Tibial nerve (tissue), 4 donors: Measurements from ENCODE around the gene CDKN1A. TPM values are rescaled to one million over a fixed set of nuclear protein-coding genes. Genes with fewer than 3 reads are reported as not detected.

Experiments used
- DNase-seq, 2 donors: peaks; one replicate each; pipeline ENCODE4 v3.0.0-alpha.2; 2019; ENCODE audit warnings: low spot score in 2 of 2
- H3K27ac ChIP-seq, 4 donors: fragments of 200-600 bp; sonication (generic) in 3 of 4; one replicate each; pipeline ENCODE4 v1.5.1; 2017 to 2019; ENCODE audit warnings: mild to moderate bottlenecking in 1 of 4
- H3K27me3 ChIP-seq, 2 donors: fragments of 200-600 bp; sonication (generic) in 1 of 2; one replicate each; pipeline versions ENCODE4 v1.5.1 to v1.6.0; 2017 to 2019
- H3K36me3 ChIP-seq, 3 donors: fragments of 200-600 bp; sonication (generic); one replicate each; pipeline ENCODE4 v1.5.1; 2018 to 2019
- H3K4me1 ChIP-seq, 4 donors: fragments of 200-600 bp; sonication (generic) in 3 of 4; one replicate each; pipeline ENCODE4 v1.5.1; 2017 to 2019
- H3K4me3 ChIP-seq, 4 donors: fragments of 200-600 bp; sonication (generic) in 3 of 4; one replicate each; pipeline ENCODE4 v1.5.1; 2017 to 2019; ENCODE audit warnings: mild to moderate bottlenecking in 1 of 4, moderate library complexity in 1 of 4
- H3K9me3 ChIP-seq, 4 donors: fragments of 200-600 bp; sonication (generic) in 3 of 4; one replicate each; pipeline ENCODE4 v1.5.1; 2017 to 2019
- CTCF ChIP-seq, 5 experiments: fragments of 200-600 bp in 3 of 5; fragments of 450-650 bp in 2 of 5; sonication (generic) in 3 of 5; IDR thresholded peaks; one replicate each; pipeline ENCODE4 v1.5.1; 2016 to 2019; ENCODE audit warnings: antibody characterized with exemption in 5 of 5, mild to moderate bottlenecking in 3 of 5, moderate library complexity in 2 of 5
- EP300 ChIP-seq, 2 donors: sonication (generic); formaldehyde crosslinking; IDR thresholded peaks; one replicate each; pipeline ENCODE4 v1.6.1; 2017; ENCODE audit warnings: antibody characterized with exemption in 2 of 2, mild to moderate bottlenecking in 1 of 2
- POLR2A ChIP-seq, 2 donors: fragments of 450-650 bp; IDR thresholded peaks; one replicate each; pipeline ENCODE4 v1.6.1; 2017; ENCODE audit warnings: antibody characterized with exemption in 2 of 2, mild to moderate bottlenecking in 2 of 2, moderate library complexity in 2 of 2
- WGBS, 2 donors: methylation state at CpG; one replicate each; pipeline ENCODE4 v1.1.5; 2018; 5-methylcytosine and 5-hydroxymethylcytosine counted together
- total RNA-seq, 4 donors: library from RNA; depleted of rRNA; stranded (reverse); fragments of >200 nt; gene quantifications; one replicate each; pipeline ENCODE4 v1.1.0, GENCODE V29; 2016

The CDKN1A gene
- 100 to 1,000 TPM; 112 to 142 (median 124) TPM for total RNA-seq

GRCh38 chr6:36678488-36679042 lies at the start of gene CDKN1A:
Gene CDKN1A, plus strand, starts transcription at chr6:36678714. Its CDS starts 5,388 bp downstream, at chr6:36684102.
- H3K27ac ChIP-seq: peak within 1 kb of the TSS; percentile 95 to 100 (median 99)
- H3K4me1 ChIP-seq: peaks cover 0 to 54% (median 42%) of the 10 kb centered on the region in 4 donors
- no peaks in the 10 kb centered on the region for H3K27me3 ChIP-seq
- no peaks in the 10 kb centered on the region for H3K9me3 ChIP-seq
- DNase-seq: peak; percentile 87
- H3K4me3 ChIP-seq: peak within 1 kb of the TSS; percentile 80 to 97 (median 86)
- peaks cover 0 to 12% (median 0%) of the 10 kb centered on the region in 3 donors for H3K36me3 ChIP-seq
- 1 to 2% methylated on average over 26 to 46 of the region's 63 CpGs for WGBS, 2 donors
- TF ChIP-seq EP300 (IDR thresholded peaks at IDR 0.05): peak; percentile 8 to 99
- TF ChIP-seq POLR2A (IDR thresholded peaks at IDR 0.05): peak; percentile 98 to 100
- TF ChIP-seq CTCF (IDR thresholded peaks at IDR 0.05): peak in 3 of 5 experiments; percentile 14 to 71 (median 60)

- H3K4me1 ChIP-seq: peaks cover 0 to 35% (median 16%) of the 10 kb centered on the region in 4 donors
- H3K36me3 ChIP-seq: no peaks in the 10 kb centered on the region
- H3K4me3 ChIP-seq: no peak overlapping the region
- H3K27ac ChIP-seq: peak overlapping the region in 2 of 4 donors; percentile 78 to 81
- H3K27me3 ChIP-seq: no peaks in the 10 kb centered on the region
- WGBS, 2 donors: 89 to 94% methylated on average over 11 of the region's 11 CpGs
- no peak for DNase-seq
- no peak for TF ChIP-seq EP300 (IDR thresholded peaks at IDR 0.05)
- no peak for TF ChIP-seq POLR2A (IDR thresholded peaks at IDR 0.05)
- TF ChIP-seq CTCF (IDR thresholded peaks at IDR 0.05): no peak
- H3K9me3 ChIP-seq: no peaks in the 10 kb centered on the region
Measured at GRCh38 chr6:36629784-36630183, 48.7 kb upstream of the CDKN1A start.

- peaks cover 0 to 27% (median 15%) of the 10 kb centered on the region in 4 donors for H3K4me1 ChIP-seq
- TF ChIP-seq EP300 (IDR thresholded peaks at IDR 0.05): no peak
- TF ChIP-seq CTCF (IDR thresholded peaks at IDR 0.05): no peak
- TF ChIP-seq POLR2A (IDR thresholded peaks at IDR 0.05): no peak
- DNase-seq: no peak
- no peak overlapping the region for H3K4me3 ChIP-seq
- 69 to 75% methylated on average over 14 of the region's 14 CpGs for WGBS, 2 donors
- no peak overlapping the region for H3K27ac ChIP-seq
- H3K9me3 ChIP-seq: no peaks in the 10 kb centered on the region
- no peaks in the 10 kb centered on the region for H3K36me3 ChIP-seq
- H3K27me3 ChIP-seq: no peaks in the 10 kb centered on the region
Measured at GRCh38 chr6:36631326-36632011, 47.0 kb upstream of the CDKN1A start.

GRCh38 chr6:36633370-36633769 lies 45.1 kb upstream of the CDKN1A start:
- no peak for DNase-seq
- H3K27me3 ChIP-seq: no peaks in the 10 kb centered on the region
- H3K27ac ChIP-seq: no peak overlapping the region
- no peak overlapping the region for H3K4me3 ChIP-seq
- H3K4me1 ChIP-seq: peaks cover 0 to 22% (median 6%) of the 10 kb centered on the region in 4 donors
- H3K9me3 ChIP-seq: no peaks in the 10 kb centered on the region
- H3K36me3 ChIP-seq: no peaks in the 10 kb centered on the region
- TF ChIP-seq CTCF (IDR thresholded peaks at IDR 0.05): no peak
- no peak for TF ChIP-seq EP300 (IDR thresholded peaks at IDR 0.05)
- TF ChIP-seq POLR2A (IDR thresholded peaks at IDR 0.05): no peak
- WGBS, 2 donors: 88 to 95% methylated on average over 6 of the region's 6 CpGs

- Histone ChIP-seq H3K4me3 (no peak overlapping the region), H3K27ac (peak overlapping the region in 2 of 4 donors; percentile 25 to 30), H3K4me1 (peaks cover 0 to 20% (median 6%) of the 10 kb centered on the region in 4 donors), H3K9me3 (no peaks in the 10 kb centered on the region), H3K36me3 (no peaks in the 10 kb centered on the region), H3K27me3 (no peaks in the 10 kb centered on the region)
- TF ChIP-seq EP300 (IDR thresholded peaks at IDR 0.05) (no peak), POLR2A (IDR thresholded peaks at IDR 0.05) (no peak), CTCF (IDR thresholded peaks at IDR 0.05) (no peak)
- WGBS, 2 donors: 39 to 42% methylated on average over 9 of the region's 9 CpGs
- DNase-seq: peak in 1 of 2 donors; percentile 38
Measured at GRCh38 chr6:36633915-36634314, 44.6 kb upstream of the CDKN1A start.
